Fibroblast of mammary gland (primary cell): Measurements from ENCODE around the gene BTN1A1.
"Not testable (repeated sequence)": the region's sequence is repeated elsewhere in the genome, so short reads cannot be mapped to it uniquely, and the experiment has no call there.

Source experiments
- DNase-seq: peaks from one replicate; pipeline ENCODE4 v3.0.0-alpha.2; 2010; ENCODE audit warnings: low read depth
- H3K4me3 ChIP-seq: 2 replicates; pipeline ENCODE4 v1.5.1; 2011; ENCODE audit warnings: low read depth, mild to moderate bottlenecking, low read length, moderate library complexity; ENCODE audit not compliant: control insufficient read depth
- TF ChIP-seq, protein P1 (sequence below): conservative IDR thresholded peaks from 2 replicates; pipeline ENCODE4 v1.5.1; 2011; ENCODE audit warnings: low read depth, low read length, inconsistent platforms; ENCODE audit not compliant: control insufficient read depth, insufficient read depth

Gene BTN1A1

DNA sequence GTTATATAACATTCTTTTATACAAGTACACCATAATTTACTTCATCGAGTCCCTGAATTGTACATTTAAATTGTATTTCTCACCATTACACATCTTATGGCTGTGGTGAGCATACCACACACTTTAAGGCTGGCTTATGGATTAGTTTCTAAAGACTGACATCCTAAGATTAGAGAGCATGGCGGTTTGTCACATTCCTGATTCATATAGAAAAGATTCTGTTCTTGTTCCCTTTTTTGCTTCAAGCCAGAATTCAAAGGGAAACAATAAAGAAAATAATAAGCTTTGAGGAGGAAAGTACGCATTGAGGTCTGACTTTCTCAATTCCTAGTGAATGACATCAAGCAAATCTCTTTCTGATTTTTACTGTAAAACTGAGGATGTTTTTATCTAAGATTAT, 2.5 kb downstream of the BTN1A1 start:
- no peak for DNase-seq
- TF ChIP-seq, protein P1, sequence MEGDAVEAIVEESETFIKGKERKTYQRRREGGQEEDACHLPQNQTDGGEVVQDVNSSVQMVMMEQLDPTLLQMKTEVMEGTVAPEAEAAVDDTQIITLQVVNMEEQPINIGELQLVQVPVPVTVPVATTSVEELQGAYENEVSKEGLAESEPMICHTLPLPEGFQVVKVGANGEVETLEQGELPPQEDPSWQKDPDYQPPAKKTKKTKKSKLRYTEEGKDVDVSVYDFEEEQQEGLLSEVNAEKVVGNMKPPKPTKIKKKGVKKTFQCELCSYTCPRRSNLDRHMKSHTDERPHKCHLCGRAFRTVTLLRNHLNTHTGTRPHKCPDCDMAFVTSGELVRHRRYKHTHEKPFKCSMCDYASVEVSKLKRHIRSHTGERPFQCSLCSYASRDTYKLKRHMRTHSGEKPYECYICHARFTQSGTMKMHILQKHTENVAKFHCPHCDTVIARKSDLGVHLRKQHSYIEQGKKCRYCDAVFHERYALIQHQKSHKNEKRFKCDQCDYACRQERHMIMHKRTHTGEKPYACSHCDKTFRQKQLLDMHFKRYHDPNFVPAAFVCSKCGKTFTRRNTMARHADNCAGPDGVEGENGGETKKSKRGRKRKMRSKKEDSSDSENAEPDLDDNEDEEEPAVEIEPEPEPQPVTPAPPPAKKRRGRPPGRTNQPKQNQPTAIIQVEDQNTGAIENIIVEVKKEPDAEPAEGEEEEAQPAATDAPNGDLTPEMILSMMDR = no peak
- no peak overlapping the region for H3K4me3 ChIP-seq

GRCh38 chr6:26507658-26508057, 7.6 kb downstream of the BTN1A1 start:
- no peak for DNase-seq
- no peak overlapping the region for H3K4me3 ChIP-seq
- TF ChIP-seq, protein P1 = no peak

DNA sequence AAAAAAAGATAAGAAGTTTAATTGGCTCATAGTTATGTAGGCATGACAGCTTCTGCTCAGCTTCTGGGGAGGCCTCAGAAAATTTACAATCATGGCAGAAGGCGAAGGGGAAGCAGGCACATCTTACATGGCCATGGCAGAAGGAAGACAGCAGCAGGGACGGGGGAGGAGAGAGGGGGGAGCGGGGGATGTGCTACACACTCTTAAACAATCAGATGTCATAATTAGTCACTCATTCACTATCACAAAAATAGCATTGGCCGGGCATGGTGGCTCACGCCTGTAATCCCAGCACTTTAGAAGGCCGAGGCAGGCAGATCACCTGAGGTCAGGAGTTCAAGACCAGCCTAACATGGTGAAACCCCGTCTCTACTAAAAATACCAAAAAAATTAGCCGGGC, 10.9 kb downstream of the BTN1A1 start:
- DNase-seq, H3K4me3 ChIP-seq: not testable (repeated sequence)

GRCh38 chr6:26514984-26515383, 14.9 kb downstream of the BTN1A1 start:
- H3K4me3 ChIP-seq = no peak overlapping the region
- TF ChIP-seq, protein P1 = no peak
- DNase-seq = no peak

- TF ChIP-seq, protein P1 = no peak
- DNase-seq = peak; percentile 31
- no peak overlapping the region for H3K4me3 ChIP-seq
These were observed 16.7 kb downstream of the BTN1A1 start for GRCh38 chr6:26516481-26517427.

GRCh38 chr6:26519359-26519758, 19.3 kb downstream of the BTN1A1 start:
- TF ChIP-seq, protein P1 = no peak
- no peak overlapping the region for H3K4me3 ChIP-seq
- DNase-seq = no peak

GRCh38 chr6:26520237-26520849, 20.2 kb downstream of the BTN1A1 start:
- TF ChIP-seq, protein P1 = no peak
- peak overlapping the region; percentile 29 for H3K4me3 ChIP-seq
- no peak for DNase-seq
